ENCODE measurements around the gene ANKRD11.
"Not testable (repeated sequence)": the region's sequence is repeated elsewhere in the genome, so short reads cannot be mapped to it uniquely, and the experiment has no call there.

GRCh38 chr16:89306457-89307420 lies 183.6 kb downstream of the ANKRD11 start:
- TF ChIP-seq CTCF, POLR2A, EP300, POLR2AphosphoS5 (IDR thresholded peaks at IDR 0.05): not testable (repeated sequence)
